Measurements from ENCODE around the gene HES1. TPM values are rescaled to one million over a fixed set of nuclear protein-coding genes. Genes with fewer than 3 reads are reported as not detected.

HES1 gene
- total and polyA plus RNA-seq, 2 experiments from 2014 or later, result 42.7 to 60.8 TPM

- H3K27ac Mint-ChIP-seq, result no peak overlapping the region
- Histone ChIP-seq H3F3A (replicated peaks; ENCODE audit: low read depth) (no peaks in the 10 kb centered on the region), H3K79me2 (replicated peaks; ENCODE audit: insufficient read depth) (no peaks in the 10 kb centered on the region), H4K20me1 (replicated peaks; ENCODE audit: insufficient read depth) (no peaks in the 10 kb centered on the region), H3K27me3 (ENCODE audit: insufficient read depth) (no peaks in the 10 kb centered on the region), H3K4me1 (ENCODE audit: insufficient read depth) (peaks cover 5% of the 10 kb centered on the region; the same call in 1 of the 2 replicates), H3K27ac (ENCODE audit: low read depth) (no peak overlapping the region), H3K36me3 (ENCODE audit: insufficient read depth) (no peaks in the 10 kb centered on the region), H3K4me3 (no peak overlapping the region), H3K4me2 (no peak overlapping the region), H2AFZ (peak overlapping the region; percentile 88), H3K9me2 (ENCODE audit: insufficient read depth) (no peaks in the 10 kb centered on the region)
- no peak overlapping the region for H3K4me3 Mint-ChIP-seq
- TF ChIP-seq CREB1 (CRISPR knock-in tag; IDR thresholded peaks at IDR 0.05; ENCODE audit: low read depth) (no peak), REST (IDR thresholded peaks at IDR 0.05; ENCODE audit: unreplicated experiment) (no peak), STAT1 (IDR thresholded peaks at IDR 0.05; ENCODE audit: unreplicated experiment) (no peak), ZNF331 (CRISPR knock-in tag; IDR thresholded peaks at IDR 0.05; ENCODE audit: low read depth) (no peak)
- TF ChIP-seq, protein P1, sequence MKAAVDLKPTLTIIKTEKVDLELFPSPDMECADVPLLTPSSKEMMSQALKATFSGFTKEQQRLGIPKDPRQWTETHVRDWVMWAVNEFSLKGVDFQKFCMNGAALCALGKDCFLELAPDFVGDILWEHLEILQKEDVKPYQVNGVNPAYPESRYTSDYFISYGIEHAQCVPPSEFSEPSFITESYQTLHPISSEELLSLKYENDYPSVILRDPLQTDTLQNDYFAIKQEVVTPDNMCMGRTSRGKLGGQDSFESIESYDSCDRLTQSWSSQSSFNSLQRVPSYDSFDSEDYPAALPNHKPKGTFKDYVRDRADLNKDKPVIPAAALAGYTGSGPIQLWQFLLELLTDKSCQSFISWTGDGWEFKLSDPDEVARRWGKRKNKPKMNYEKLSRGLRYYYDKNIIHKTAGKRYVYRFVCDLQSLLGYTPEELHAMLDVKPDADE (IDR thresholded peaks at IDR 0.05), result no peak
- H3K27me3 Mint-ChIP-seq (ENCODE audit: insufficient read depth, low read depth, poor library complexity), result peaks cover 9% of the 10 kb centered on the region
- peaks cover 25% of the 10 kb centered on the region for H3K4me1 Mint-ChIP-seq
- DNase-seq (ENCODE audit: low spot score) (no peak), ATAC-seq (peak; percentile 46)
- no peaks in the 10 kb centered on the region; the same call in 2 of the 3 replicates for H3K36me3 Mint-ChIP-seq (ENCODE audit: low read depth)
- H3K9me3 Mint-ChIP-seq, result no peaks in the 10 kb centered on the region
Measured at GRCh38 chr3:194097141-194097882, 38.6 kb upstream of the HES1 start.

DNA sequence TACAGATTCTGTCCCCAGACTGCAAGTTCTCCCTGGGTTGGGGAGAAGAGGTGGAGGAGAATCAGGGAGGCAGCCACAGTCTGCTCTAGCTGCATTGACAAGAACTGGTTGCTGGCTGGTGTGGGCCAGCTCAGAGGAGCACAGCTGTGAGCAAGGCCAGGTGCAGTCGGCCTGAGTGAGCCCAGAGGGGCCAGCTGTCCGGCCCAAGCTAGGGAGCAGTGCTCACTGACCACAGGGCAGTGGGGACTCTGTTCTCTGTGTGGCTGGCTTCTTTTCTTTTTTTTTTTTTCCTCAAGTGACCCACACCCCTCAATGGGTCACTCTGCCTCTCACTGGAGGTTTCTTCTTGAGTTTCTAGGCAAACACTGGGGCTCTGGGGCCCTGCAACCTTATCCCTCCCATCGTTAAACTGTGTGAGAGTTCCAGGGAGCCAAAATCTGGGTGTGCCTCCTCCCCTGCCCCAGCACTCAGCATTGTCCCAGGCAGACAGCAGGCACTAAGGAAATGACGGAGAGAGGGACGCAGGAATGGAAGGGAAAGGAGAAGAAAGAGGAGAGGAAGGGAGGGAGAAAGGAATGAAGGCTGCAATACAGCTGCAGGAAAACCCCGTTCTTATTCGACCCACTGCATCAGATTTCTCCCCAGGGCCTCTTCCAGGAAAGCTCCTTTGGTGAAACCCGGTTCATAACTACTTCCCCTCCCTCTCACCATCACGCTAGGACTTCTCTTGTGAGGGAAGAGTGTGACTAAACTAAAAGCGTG is 37.7 kb upstream of the HES1 start:
- H4K20me1 ChIP-seq (replicated peaks; ENCODE audit: insufficient read depth), result no peaks in the 10 kb centered on the region
- H3K9me3 Mint-ChIP-seq, result no peaks in the 10 kb centered on the region
- no peak for DNase-seq (ENCODE audit: low spot score)
- no peak overlapping the region for H3K4me2 ChIP-seq
- no peak overlapping the region for H3K27ac Mint-ChIP-seq
- no peaks in the 10 kb centered on the region; the same call in 2 of the 3 replicates for H3K36me3 Mint-ChIP-seq (ENCODE audit: low read depth)
- H2AFZ ChIP-seq, result peak overlapping the region; percentile 88
- peak; percentile 62 for ATAC-seq
- no peak overlapping the region for H3K27ac ChIP-seq (ENCODE audit: low read depth)
- H3K36me3 ChIP-seq (ENCODE audit: insufficient read depth), result no peaks in the 10 kb centered on the region
- no peak overlapping the region for H3K4me3 ChIP-seq
- no peaks in the 10 kb centered on the region for H3K79me2 ChIP-seq (replicated peaks; ENCODE audit: insufficient read depth)
- no peak overlapping the region for H3K4me3 Mint-ChIP-seq
- peaks cover 5% of the 10 kb centered on the region; the same call in 1 of the 2 replicates for H3K4me1 ChIP-seq (ENCODE audit: insufficient read depth)
- H3K27me3 Mint-ChIP-seq (ENCODE audit: insufficient read depth, low read depth, poor library complexity), result peaks cover 9% of the 10 kb centered on the region
- peaks cover 25% of the 10 kb centered on the region for H3K4me1 Mint-ChIP-seq
- TF ChIP-seq, protein P2, sequence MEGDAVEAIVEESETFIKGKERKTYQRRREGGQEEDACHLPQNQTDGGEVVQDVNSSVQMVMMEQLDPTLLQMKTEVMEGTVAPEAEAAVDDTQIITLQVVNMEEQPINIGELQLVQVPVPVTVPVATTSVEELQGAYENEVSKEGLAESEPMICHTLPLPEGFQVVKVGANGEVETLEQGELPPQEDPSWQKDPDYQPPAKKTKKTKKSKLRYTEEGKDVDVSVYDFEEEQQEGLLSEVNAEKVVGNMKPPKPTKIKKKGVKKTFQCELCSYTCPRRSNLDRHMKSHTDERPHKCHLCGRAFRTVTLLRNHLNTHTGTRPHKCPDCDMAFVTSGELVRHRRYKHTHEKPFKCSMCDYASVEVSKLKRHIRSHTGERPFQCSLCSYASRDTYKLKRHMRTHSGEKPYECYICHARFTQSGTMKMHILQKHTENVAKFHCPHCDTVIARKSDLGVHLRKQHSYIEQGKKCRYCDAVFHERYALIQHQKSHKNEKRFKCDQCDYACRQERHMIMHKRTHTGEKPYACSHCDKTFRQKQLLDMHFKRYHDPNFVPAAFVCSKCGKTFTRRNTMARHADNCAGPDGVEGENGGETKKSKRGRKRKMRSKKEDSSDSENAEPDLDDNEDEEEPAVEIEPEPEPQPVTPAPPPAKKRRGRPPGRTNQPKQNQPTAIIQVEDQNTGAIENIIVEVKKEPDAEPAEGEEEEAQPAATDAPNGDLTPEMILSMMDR (conservative IDR thresholded peaks at IDR 0.05; ENCODE audit: low read depth in 2 of 2), result no peak
- TF ChIP-seq, protein P1 (IDR thresholded peaks at IDR 0.05), result no peak
- TF ChIP-seq ZNF331 (CRISPR knock-in tag; IDR thresholded peaks at IDR 0.05; ENCODE audit: low read depth) (no peak), EZH2 (IDR thresholded peaks at IDR 0.05; ENCODE audit: low read depth, unreplicated experiment) (no peak), STAT1 (IDR thresholded peaks at IDR 0.05; ENCODE audit: unreplicated experiment) (no peak), EZH2phosphoT487 (IDR thresholded peaks at IDR 0.05; ENCODE audit: unreplicated experiment) (no peak), REST (IDR thresholded peaks at IDR 0.05; ENCODE audit: unreplicated experiment) (no peak), NANOG (IDR thresholded peaks at IDR 0.05; ENCODE audit: borderline replicate concordance) (no peak), CREB1 (CRISPR knock-in tag; IDR thresholded peaks at IDR 0.05; ENCODE audit: low read depth) (no peak)
- H3K27me3 ChIP-seq (ENCODE audit: insufficient read depth), result no peaks in the 10 kb centered on the region
- no peaks in the 10 kb centered on the region for H3K9me2 ChIP-seq (ENCODE audit: insufficient read depth)
- H3F3A ChIP-seq (replicated peaks; ENCODE audit: low read depth), result no peaks in the 10 kb centered on the region
